Measurements from ENCODE around the gene ITIH3.

The ITIH3 gene

DNA sequence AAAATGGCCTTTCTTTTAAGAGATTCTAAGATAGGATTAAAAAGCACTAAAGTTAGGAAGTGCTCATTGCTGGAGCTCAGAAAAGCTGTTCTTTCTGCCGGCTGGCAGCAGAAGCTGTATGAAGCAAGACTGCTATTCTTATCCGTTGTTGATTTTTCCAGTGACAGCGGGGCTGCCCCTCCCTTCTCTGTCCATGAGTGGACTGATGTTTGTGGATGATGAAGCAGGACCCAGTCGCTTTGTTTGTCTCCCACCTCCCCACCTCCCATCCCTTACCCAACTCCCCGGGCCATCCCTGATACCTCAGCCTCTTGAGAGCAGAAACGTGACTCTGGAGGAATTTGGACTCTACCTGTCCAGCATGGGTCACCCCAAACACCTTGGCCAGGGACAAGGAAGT, 50.6 kb downstream of the ITIH3 start:
- no peak for DNase-seq

GRCh38 chr3:52845691-52846431, 51.3 kb downstream of the ITIH3 start:
- DNase-seq, result no peak

- DNase-seq, result no peak
Observed at GRCh38 chr3:52846432-52846965, 51.9 kb downstream of the ITIH3 start.

- no peak for DNase-seq
Observed at GRCh38 chr3:52847241-52847640, 52.6 kb downstream of the ITIH3 start.

- no peak for DNase-seq
Observed at GRCh38 chr3:52847726-52848125, 53.1 kb downstream of the ITIH3 start.

DNA sequence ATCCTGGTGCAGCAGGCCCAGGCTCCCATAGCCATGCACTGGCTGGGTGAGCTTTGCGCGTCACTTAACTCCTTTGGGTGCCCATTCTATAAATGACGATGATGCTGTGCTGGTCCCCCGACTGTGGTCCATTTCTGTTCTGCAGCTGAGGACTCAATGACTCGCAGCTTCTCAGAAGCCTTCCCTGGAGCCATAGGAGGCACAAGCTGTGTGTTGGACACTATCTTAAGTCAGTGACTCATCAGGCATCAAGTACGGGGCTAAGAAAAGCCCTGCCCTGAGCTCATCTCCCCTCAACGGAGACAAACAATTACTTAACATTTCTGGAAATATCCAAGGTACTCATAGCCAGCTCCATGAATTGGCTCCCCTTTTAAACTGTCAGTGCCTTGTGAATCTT, 54.0 kb downstream of the ITIH3 start:
- DNase-seq, result peak; percentile 76

- no peak for DNase-seq
Observed at GRCh38 chr3:52849656-52850055, 55.1 kb downstream of the ITIH3 start.

GRCh38 chr3:52851348-52851747, 56.8 kb downstream of the ITIH3 start:
- DNase-seq, result peak; percentile 19

- no peak for DNase-seq
Observed at GRCh38 chr3:52852419-52852818, 57.8 kb downstream of the ITIH3 start.

DNA sequence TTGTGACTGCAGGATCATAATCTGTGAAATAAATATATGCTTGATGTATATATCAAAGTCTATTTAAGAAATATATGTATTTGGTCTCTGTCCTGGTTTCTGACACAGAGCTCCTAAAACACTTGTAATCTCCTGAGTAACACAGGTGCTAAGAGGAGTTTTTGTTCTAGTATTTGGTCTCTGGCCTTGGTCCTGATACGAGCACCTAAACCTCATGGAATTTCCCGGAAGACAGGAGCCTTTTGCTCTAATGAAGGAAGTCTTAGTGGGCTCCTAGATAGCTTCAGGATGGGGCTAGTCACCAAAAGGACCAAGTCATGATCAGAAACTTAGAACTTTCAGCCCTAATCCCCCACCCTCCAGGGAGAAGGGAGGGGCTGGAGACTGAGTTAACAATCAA, 59.4 kb downstream of the ITIH3 start:
- no peak for DNase-seq

DNA sequence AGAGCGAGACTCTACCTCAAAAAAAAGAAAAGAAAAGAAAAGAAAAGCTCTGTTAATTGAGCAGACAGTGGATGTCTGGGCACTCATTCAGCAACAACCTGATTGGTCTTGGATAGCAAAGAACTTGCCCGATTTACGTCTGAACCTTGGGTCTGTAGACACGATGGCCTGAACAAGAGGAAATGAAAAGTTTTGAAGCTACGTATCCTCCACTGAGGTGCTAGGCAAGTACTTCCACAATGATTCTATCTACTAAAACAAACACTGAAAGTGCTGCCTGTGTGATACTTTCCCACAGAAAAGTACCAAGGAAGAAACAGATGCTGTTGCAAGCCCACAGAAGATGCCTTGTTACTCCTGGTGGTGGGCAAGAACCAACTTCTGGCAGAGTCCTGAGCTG, 62.1 kb downstream of the ITIH3 start:
- DNase-seq, result no peak

DNA sequence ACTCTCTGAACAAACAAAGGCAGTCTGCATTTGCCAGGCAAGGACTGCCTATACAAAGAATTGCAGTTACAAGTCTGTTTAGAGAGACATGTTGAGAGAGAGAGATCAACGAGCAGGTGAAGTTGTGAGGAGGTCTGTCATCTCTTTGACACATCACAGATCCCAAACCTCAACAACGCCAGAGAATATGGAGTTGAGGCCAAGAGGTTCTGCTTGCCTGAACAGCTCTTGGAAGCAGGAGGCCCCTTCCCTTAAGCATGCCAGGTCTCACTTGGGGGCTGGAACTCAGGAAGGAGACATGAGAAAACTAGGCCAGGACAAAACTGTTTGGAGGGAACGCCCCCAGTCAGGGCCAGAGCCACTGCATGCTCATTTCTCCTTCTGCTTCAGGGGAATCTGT, 62.5 kb downstream of the ITIH3 start:
- no peak for DNase-seq

DNA sequence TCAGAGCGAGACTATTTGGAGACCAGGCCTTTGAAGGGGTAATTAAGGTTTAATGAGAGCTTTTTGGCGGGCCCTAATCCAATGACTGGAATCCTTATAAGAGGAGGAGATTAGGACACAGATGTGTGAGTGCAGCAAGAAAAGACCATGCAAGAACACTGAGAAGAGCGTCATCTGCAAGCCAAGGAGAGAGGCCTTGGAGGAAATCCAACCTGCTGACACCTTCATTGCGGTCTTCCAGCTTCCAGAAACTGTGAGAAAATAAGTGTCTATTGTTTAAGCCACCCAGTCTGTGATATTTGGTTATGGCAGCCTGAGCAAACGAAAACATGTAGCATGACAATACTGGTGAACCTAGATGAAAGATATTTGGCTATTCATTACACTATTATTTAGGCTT, 63.3 kb downstream of the ITIH3 start:
- DNase-seq, result no peak
